Measurements from ENCODE around the gene UBA6.

GRCh38 chr4:67581913-67582312 lies 119.0 kb downstream of the UBA6 start:
- TF ChIP-seq CTCF (conservative IDR thresholded peaks at IDR 0.05 in 1 of 2, IDR thresholded peaks at IDR 0.05 in 1 of 2; ENCODE audit: low read depth in 1 of 2, low read length in 2 of 2) (no peak), EZH2 (IDR thresholded peaks at IDR 0.05; ENCODE audit: low read length, missing control alignments) (no peak)
